ENCODE results near the gene VIM.
"Not testable (repeated sequence)": the region's sequence is repeated elsewhere in the genome, so short reads cannot be mapped to it uniquely, and the experiment has no call there.

The VIM gene

DNA sequence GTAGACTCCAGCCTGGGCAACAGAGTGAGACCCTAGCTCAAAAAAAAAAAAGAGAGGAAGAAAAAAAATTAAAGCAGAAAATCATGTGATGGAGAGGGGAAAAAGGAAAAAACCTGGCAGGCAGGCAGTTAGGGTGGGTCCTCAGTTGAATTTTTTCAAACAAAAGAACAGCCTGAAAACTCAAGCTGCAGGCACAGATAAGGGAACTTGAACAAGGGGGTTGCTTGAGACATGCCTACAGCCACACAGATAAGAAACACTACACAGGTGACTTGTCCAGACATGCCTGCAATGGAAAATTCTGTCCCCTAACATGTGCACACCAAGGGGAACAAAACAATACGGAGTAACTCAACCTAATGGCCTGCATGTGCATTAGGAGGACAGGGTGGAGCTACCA is 19.2 kb downstream of the VIM start:
- DNase-seq (ENCODE audit: low spot score): no peak
- TF ChIP-seq, protein P1, sequence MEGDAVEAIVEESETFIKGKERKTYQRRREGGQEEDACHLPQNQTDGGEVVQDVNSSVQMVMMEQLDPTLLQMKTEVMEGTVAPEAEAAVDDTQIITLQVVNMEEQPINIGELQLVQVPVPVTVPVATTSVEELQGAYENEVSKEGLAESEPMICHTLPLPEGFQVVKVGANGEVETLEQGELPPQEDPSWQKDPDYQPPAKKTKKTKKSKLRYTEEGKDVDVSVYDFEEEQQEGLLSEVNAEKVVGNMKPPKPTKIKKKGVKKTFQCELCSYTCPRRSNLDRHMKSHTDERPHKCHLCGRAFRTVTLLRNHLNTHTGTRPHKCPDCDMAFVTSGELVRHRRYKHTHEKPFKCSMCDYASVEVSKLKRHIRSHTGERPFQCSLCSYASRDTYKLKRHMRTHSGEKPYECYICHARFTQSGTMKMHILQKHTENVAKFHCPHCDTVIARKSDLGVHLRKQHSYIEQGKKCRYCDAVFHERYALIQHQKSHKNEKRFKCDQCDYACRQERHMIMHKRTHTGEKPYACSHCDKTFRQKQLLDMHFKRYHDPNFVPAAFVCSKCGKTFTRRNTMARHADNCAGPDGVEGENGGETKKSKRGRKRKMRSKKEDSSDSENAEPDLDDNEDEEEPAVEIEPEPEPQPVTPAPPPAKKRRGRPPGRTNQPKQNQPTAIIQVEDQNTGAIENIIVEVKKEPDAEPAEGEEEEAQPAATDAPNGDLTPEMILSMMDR (IDR thresholded peaks at IDR 0.05; ENCODE audit: extremely low read depth, missing control alignments): no peak

DNA sequence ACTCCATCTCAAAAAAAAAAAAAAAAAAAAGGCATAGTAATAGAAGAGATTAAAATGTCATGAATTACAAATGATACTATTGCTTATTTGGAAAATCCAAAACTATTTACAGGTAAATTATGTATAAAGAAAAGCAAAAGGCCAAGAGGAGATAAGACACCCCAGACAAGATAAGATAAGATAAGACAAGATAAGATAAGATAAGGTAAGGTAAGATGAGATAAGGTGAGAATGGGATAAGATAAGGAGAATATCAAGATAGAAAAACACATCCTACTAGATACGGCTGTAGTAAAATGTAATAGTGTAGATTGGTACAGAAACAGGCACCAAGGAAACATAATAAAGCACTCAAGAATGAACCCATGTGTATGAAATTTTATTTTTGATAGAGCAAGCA is 20.9 kb downstream of the VIM start:
- no peak for DNase-seq (ENCODE audit: low spot score)
- TF ChIP-seq, protein P1 (IDR thresholded peaks at IDR 0.05; ENCODE audit: extremely low read depth, missing control alignments): no peak

- DNase-seq (ENCODE audit: low spot score): no peak
- TF ChIP-seq, protein P1 (IDR thresholded peaks at IDR 0.05; ENCODE audit: extremely low read depth, missing control alignments): peak; percentile 10
These were observed 21.8 kb downstream of the VIM start for GRCh38 chr10:17249820-17250219.

GRCh38 chr10:17250736-17251135 is 22.7 kb downstream of the VIM start:
- peak; percentile 10 for DNase-seq (ENCODE audit: low spot score)
- TF ChIP-seq, protein P1 (IDR thresholded peaks at IDR 0.05; ENCODE audit: extremely low read depth, missing control alignments): no peak

DNA sequence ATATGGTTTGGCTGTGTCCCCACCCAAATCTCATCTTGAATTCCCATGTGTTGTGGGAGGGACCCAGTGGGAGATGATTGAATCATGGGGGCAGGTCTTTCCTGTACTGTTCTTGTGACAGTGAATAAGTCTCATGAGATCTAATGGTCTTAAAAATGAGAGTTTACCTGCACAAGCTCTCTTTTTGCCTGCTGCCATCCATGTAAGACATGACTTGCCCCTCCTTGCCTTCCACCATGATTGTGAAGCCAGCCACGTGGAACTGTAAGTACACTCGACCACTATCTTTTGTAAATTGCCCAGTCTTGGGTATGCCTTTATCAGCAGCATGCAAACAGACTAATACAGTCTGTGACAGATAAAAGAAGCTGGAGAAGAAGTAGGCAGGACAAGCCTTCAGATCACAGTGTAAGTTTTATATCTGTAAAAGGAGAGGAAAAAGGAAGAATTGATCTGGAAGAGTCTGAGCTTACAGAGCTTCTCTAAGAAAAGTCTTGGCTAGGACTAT is 26.6 kb downstream of the VIM start:
- DNase-seq (ENCODE audit: low spot score): not testable (repeated sequence)

- TF ChIP-seq, protein P1 (IDR thresholded peaks at IDR 0.05; ENCODE audit: extremely low read depth, missing control alignments): no peak
- no peak for DNase-seq (ENCODE audit: low spot score)
These were observed 27.5 kb downstream of the VIM start for GRCh38 chr10:17255512-17255911.

DNA sequence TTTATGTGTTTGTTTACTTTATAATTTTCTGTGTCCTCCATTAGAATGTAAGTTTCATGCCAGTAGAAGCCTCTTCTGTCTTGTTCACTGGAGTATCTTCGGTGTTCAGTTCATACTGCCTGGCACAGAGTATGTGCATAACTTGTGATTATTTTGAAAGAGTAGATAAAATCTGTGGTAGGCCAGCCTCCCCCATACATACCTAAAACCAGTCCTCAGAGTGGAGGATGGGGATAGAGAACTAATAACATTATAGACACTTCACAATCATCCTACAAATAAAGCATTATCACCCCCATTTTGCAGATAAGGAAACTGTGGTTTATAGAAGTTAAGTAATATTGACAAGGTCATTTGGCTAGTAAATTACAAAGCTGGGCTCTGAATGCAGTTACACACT is 28.0 kb downstream of the VIM start:
- TF ChIP-seq, protein P1 (IDR thresholded peaks at IDR 0.05; ENCODE audit: extremely low read depth, missing control alignments): no peak
- no peak for DNase-seq (ENCODE audit: low spot score)

DNA sequence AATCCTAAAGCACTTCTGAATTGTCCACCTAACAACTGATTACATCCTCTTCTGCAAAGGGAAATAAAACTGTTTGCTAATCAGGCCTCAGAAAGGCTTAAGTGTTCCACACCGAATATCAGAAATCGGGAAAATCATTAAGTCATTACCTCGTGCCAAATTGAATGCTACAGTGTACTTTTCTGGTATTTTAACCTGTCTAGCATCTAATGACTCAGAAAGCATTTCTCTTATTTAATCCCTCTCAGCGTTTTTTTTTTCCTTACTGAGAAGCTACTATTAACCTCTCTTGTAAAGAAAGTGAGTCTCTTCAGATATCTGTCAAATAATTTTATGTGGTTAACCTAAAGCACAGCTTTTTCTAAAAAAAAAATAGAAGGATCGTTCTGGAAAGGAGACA is 28.6 kb downstream of the VIM start:
- DNase-seq (ENCODE audit: low spot score): no peak
- TF ChIP-seq, protein P1 (IDR thresholded peaks at IDR 0.05; ENCODE audit: extremely low read depth, missing control alignments): no peak
